ENCODE results near the gene MN1. TPM values are rescaled to one million over a fixed set of nuclear protein-coding genes. Genes with fewer than 3 reads are reported as not detected.

MN1 gene
- total RNA-seq (under 1 TPM; 0.40 to 0.42 TPM), total RNA-seq (0.12 to 0.68 reads per million in 2 donors)

GRCh38 chr22:27801616-27802345, at the start of gene MN1:
Gene MN1, minus strand, starts transcription at chr22:27801756. Its CDS starts 1,213 bp downstream, at chr22:27800543.
- Mint-ChIP-seq H3K27ac (peak within 1 kb of the TSS; percentile 24), H3K27me3 (peaks cover 23% of the 10 kb centered on the region), H3K36me3 (ENCODE audit: low read depth) (no peaks in the 10 kb centered on the region), H3K4me3 (peak within 1 kb of the TSS; percentile 86), H3K4me1 (peaks cover 20% of the 10 kb centered on the region)
- H3K9me3 ChIP-seq (ENCODE audit: control insufficient read depth, low read length, poor library complexity, severe bottlenecking) = no peaks in the 10 kb centered on the region
- peak; percentile 77 for ATAC-seq
- DNase-seq = peak in 2 of 3 donors; percentile 30 to 45

- H3K27me3 Mint-ChIP-seq = no peaks in the 10 kb centered on the region
- peaks cover 11% of the 10 kb centered on the region for H3K4me1 Mint-ChIP-seq
- no peak overlapping the region for H3K27ac Mint-ChIP-seq
- no peaks in the 10 kb centered on the region for H3K9me3 ChIP-seq (ENCODE audit: control insufficient read depth, low read length, poor library complexity, severe bottlenecking)
- no peak overlapping the region for H3K4me3 Mint-ChIP-seq
- no peak for ATAC-seq
- DNase-seq = no peak
- H3K36me3 Mint-ChIP-seq (ENCODE audit: low read depth) = peaks cover 12% of the 10 kb centered on the region
Measured at GRCh38 chr22:27850000-27850521, 48.5 kb upstream of the MN1 start.

GRCh38 chr22:27848005-27848404, 46.4 kb upstream of the MN1 start:
- no peaks in the 10 kb centered on the region for H3K27me3 Mint-ChIP-seq
- H3K4me1 Mint-ChIP-seq = peaks cover 13% of the 10 kb centered on the region
- DNase-seq (no peak), ATAC-seq (no peak)
- no peaks in the 10 kb centered on the region for H3K9me3 ChIP-seq (ENCODE audit: control insufficient read depth, low read length, poor library complexity, severe bottlenecking)
- no peak overlapping the region for H3K4me3 Mint-ChIP-seq
- peaks cover 13% of the 10 kb centered on the region for H3K36me3 Mint-ChIP-seq (ENCODE audit: low read depth)
- H3K27ac Mint-ChIP-seq = no peak overlapping the region

- peaks cover 13% of the 10 kb centered on the region for H3K4me1 Mint-ChIP-seq
- no peak overlapping the region for H3K27ac Mint-ChIP-seq
- peaks cover 12% of the 10 kb centered on the region for H3K36me3 Mint-ChIP-seq (ENCODE audit: low read depth)
- ATAC-seq (no peak), DNase-seq (no peak)
- H3K9me3 ChIP-seq (ENCODE audit: control insufficient read depth, low read length, poor library complexity, severe bottlenecking) = no peaks in the 10 kb centered on the region
- no peaks in the 10 kb centered on the region for H3K27me3 Mint-ChIP-seq
- no peak overlapping the region for H3K4me3 Mint-ChIP-seq
Measured at GRCh38 chr22:27846910-27847309, 45.4 kb upstream of the MN1 start.

GRCh38 chr22:27846248-27846757, 44.7 kb upstream of the MN1 start:
- H3K4me1 Mint-ChIP-seq = peaks cover 13% of the 10 kb centered on the region
- H3K27me3 Mint-ChIP-seq = no peaks in the 10 kb centered on the region
- H3K9me3 ChIP-seq (ENCODE audit: control insufficient read depth, low read length, poor library complexity, severe bottlenecking) = no peaks in the 10 kb centered on the region
- DNase-seq (no peak), ATAC-seq (no peak)
- no peak overlapping the region for H3K4me3 Mint-ChIP-seq
- H3K27ac Mint-ChIP-seq = no peak overlapping the region
- H3K36me3 Mint-ChIP-seq (ENCODE audit: low read depth) = peaks cover 10% of the 10 kb centered on the region

GRCh38 chr22:27845644-27846043, 44.1 kb upstream of the MN1 start:
- Mint-ChIP-seq H3K27ac (peak overlapping the region; percentile 54), H3K4me1 (peaks cover 11% of the 10 kb centered on the region), H3K4me3 (no peak overlapping the region), H3K36me3 (ENCODE audit: low read depth) (peaks cover 7% of the 10 kb centered on the region), H3K27me3 (no peaks in the 10 kb centered on the region)
- ATAC-seq (no peak), DNase-seq (no peak)
- H3K9me3 ChIP-seq (ENCODE audit: control insufficient read depth, low read length, poor library complexity, severe bottlenecking) = no peaks in the 10 kb centered on the region

- H3K27ac Mint-ChIP-seq = peak overlapping the region; percentile 54
- peaks cover 7% of the 10 kb centered on the region for H3K36me3 Mint-ChIP-seq (ENCODE audit: low read depth)
- peaks cover 11% of the 10 kb centered on the region for H3K4me1 Mint-ChIP-seq
- ATAC-seq (no peak), DNase-seq (no peak)
- H3K9me3 ChIP-seq (ENCODE audit: control insufficient read depth, low read length, poor library complexity, severe bottlenecking) = no peaks in the 10 kb centered on the region
- H3K4me3 Mint-ChIP-seq = no peak overlapping the region
- H3K27me3 Mint-ChIP-seq = no peaks in the 10 kb centered on the region
Measured at GRCh38 chr22:27844656-27845591, 43.4 kb upstream of the MN1 start.

GRCh38 chr22:27844256-27844655, 42.7 kb upstream of the MN1 start:
- Mint-ChIP-seq H3K4me3 (no peak overlapping the region), H3K4me1 (peaks cover 11% of the 10 kb centered on the region), H3K36me3 (ENCODE audit: low read depth) (peaks cover 12% of the 10 kb centered on the region), H3K27ac (no peak overlapping the region), H3K27me3 (no peaks in the 10 kb centered on the region)
- DNase-seq (no peak), ATAC-seq (no peak)
- no peaks in the 10 kb centered on the region for H3K9me3 ChIP-seq (ENCODE audit: control insufficient read depth, low read length, poor library complexity, severe bottlenecking)

GRCh38 chr22:27843441-27843840, 41.9 kb upstream of the MN1 start:
- H3K4me3 Mint-ChIP-seq = no peak overlapping the region
- no peaks in the 10 kb centered on the region for H3K9me3 ChIP-seq (ENCODE audit: control insufficient read depth, low read length, poor library complexity, severe bottlenecking)
- ATAC-seq (no peak), DNase-seq (no peak)
- H3K27ac Mint-ChIP-seq = peak overlapping the region; percentile 27
- H3K36me3 Mint-ChIP-seq (ENCODE audit: low read depth) = peaks cover 8% of the 10 kb centered on the region
- H3K4me1 Mint-ChIP-seq = peaks cover 5% of the 10 kb centered on the region
- H3K27me3 Mint-ChIP-seq = no peaks in the 10 kb centered on the region

GRCh38 chr22:27842669-27843431, 41.3 kb upstream of the MN1 start:
- Mint-ChIP-seq H3K4me3 (peak overlapping the region; percentile 31), H3K27ac (peak overlapping the region; percentile 27), H3K4me1 (peaks cover 2% of the 10 kb centered on the region), H3K36me3 (ENCODE audit: low read depth) (peaks cover 6% of the 10 kb centered on the region), H3K27me3 (no peaks in the 10 kb centered on the region)
- DNase-seq = no peak
- no peaks in the 10 kb centered on the region for H3K9me3 ChIP-seq (ENCODE audit: control insufficient read depth, low read length, poor library complexity, severe bottlenecking)
- no peak for ATAC-seq

- DNase-seq (no peak), ATAC-seq (no peak)
- H3K27ac Mint-ChIP-seq = no peak overlapping the region
- H3K9me3 ChIP-seq (ENCODE audit: control insufficient read depth, low read length, poor library complexity, severe bottlenecking) = no peaks in the 10 kb centered on the region
- peaks cover 6% of the 10 kb centered on the region for H3K36me3 Mint-ChIP-seq (ENCODE audit: low read depth)
- H3K4me1 Mint-ChIP-seq = peaks cover 2% of the 10 kb centered on the region
- no peaks in the 10 kb centered on the region for H3K27me3 Mint-ChIP-seq
- no peak overlapping the region for H3K4me3 Mint-ChIP-seq
Measured at GRCh38 chr22:27842201-27842600, 40.6 kb upstream of the MN1 start.

- Mint-ChIP-seq H3K4me3 (no peak overlapping the region), H3K4me1 (peaks cover 2% of the 10 kb centered on the region), H3K36me3 (ENCODE audit: low read depth) (peaks cover 9% of the 10 kb centered on the region), H3K27ac (peak overlapping the region; percentile 17), H3K27me3 (no peaks in the 10 kb centered on the region)
- H3K9me3 ChIP-seq (ENCODE audit: control insufficient read depth, low read length, poor library complexity, severe bottlenecking) = no peaks in the 10 kb centered on the region
- no peak for DNase-seq
- ATAC-seq = no peak
Measured at GRCh38 chr22:27840436-27840835, 38.9 kb upstream of the MN1 start.
